ENCODE results near the gene NOS3. TPM values are rescaled to one million over a fixed set of nuclear protein-coding genes. Genes with fewer than 3 reads are reported as not detected.

The NOS3 gene
- total and polyA plus RNA-seq, 2 of the 13 experiments (the other 11 are each of a cell fraction or from before 2014, with no cell fraction given) = 3.7 to 7.5 TPM

- peak; percentile 67 for TF ChIP-seq ZBTB7B (CRISPR knock-in tag; IDR thresholded peaks at IDR 0.05)
- TF ChIP-seq POLR2AphosphoS5 (IDR thresholded peaks at IDR 0.05; ENCODE audit: low read depth, low read length) = no peak
- peak; percentile 69 for TF ChIP-seq KDM5B (CRISPR knock-in tag; IDR thresholded peaks at IDR 0.05; ENCODE audit: borderline replicate concordance)
- no peak for TF ChIP-seq HNRNPL (IDR thresholded peaks at IDR 0.05; ENCODE audit: low read depth, low read length)
- TF ChIP-seq, protein P1, sequence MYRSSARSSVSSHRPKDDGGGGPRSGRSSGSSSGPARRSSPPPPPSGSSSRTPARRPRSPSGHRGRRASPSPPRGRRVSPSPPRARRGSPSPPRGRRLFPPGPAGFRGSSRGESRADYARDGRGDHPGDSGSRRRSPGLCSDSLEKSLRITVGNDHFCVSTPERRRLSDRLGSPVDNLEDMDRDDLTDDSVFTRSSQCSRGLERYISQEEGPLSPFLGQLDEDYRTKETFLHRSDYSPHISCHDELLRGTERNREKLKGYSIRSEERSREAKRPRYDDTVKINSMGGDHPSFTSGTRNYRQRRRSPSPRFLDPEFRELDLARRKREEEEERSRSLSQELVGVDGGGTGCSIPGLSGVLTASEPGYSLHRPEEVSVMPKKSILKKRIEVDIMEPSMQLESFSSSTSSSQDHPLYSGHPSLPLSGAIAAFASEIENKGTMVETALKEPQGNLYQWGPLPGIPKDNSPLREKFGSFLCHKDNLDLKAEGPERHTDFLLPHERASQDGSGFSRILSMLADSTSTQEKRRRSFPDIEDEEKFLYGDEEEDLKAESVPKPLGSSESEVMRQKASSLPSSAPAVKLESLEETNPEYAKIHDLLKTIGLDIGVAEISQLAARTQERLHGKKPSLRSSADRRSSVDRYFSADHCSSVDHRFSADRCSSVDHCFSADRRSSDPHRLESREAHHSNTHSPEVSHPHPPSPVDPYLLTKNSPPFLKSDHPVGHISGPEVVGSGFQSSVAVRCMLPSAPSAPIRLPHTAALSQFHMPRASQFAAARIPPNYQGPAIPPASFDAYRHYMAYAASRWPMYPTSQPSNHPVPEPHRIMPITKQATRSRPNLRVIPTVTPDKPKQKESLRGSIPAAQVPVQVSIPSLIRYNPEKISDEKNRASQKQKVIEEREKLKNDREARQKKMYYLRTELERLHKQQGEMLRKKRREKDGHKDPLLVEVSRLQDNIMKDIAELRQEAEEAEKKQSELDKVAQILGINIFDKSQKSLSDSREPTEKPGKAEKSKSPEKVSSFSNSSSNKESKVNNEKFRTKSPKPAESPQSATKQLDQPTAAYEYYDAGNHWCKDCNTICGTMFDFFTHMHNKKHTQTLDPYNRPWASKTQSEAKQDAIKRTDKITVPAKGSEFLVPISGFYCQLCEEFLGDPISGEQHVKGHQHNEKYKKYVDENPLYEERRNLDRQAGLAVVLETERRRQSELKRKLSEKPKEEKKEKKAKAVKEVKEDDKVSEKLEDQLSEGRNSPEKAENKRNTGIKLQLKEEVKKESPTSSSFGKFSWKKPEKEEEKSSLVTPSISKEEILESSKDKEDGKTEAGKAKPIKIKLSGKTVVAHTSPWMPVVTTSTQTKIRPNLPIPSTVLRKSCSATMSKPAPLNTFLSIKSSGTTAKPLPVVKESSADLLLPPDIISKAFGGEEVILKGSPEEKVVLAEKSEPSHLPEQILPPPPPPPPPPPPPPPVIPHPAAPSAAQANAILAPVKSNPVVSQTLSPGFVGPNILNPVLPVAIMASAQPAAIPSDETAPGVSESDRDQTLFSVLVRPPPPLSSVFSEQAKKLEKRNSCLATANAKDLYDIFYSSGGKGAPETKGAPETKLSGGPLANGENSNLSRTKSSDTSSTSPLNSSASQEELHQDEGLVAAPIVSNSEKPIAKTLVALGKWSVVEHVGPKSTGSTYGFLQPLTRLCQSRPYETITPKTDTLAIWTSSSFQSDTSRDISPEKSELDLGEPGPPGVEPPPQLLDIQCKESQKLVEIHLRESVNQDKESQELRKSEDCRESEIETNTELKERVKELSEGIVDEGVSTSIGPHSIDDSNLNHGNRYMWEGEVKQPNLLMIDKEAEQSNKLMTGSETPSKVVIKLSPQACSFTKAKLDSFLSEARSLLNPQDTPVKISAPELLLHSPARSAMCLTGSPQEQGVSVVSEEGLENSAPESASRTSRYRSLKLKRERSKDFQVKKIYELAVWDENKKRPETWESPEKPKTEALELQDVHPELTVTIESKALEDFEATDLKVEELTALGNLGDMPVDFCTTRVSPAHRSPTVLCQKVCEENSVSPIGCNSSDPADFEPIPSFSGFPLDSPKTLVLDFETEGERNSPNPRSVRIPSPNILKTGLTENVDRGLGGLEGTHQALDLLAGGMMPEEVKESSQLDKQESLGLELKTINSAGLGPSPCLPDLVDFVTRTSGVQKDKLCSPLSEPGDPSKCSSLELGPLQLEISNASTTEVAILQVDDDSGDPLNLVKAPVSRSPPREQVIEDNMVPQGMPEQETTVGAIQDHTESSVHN (CRISPR knock-in tag; IDR thresholded peaks at IDR 0.05) = no peak
- peak; percentile 97 for TF ChIP-seq ZFX (CRISPR knock-in tag; IDR thresholded peaks at IDR 0.05; ENCODE audit: low read depth)
- TF ChIP-seq, protein P2, sequence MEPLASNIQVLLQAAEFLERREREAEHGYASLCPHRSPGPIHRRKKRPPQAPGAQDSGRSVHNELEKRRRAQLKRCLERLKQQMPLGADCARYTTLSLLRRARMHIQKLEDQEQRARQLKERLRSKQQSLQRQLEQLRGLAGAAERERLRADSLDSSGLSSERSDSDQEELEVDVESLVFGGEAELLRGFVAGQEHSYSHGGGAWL (CRISPR knock-in tag; IDR thresholded peaks at IDR 0.05) = no peak; the same call in 1 of the 2 replicates
- no peak for TF ChIP-seq ZFP41 (CRISPR knock-in tag; IDR thresholded peaks at IDR 0.05; ENCODE audit: borderline replicate concordance)
- no peak for TF ChIP-seq IKZF4 (CRISPR knock-in tag; IDR thresholded peaks at IDR 0.05; ENCODE audit: borderline replicate concordance, low read depth, not compliant biosample characterization)
- TF ChIP-seq ZNF569 (CRISPR knock-in tag; IDR thresholded peaks at IDR 0.05; ENCODE audit: borderline replicate concordance) = no peak
- no peak for TF ChIP-seq BHLHE40 (IDR thresholded peaks at IDR 0.05; ENCODE audit: low read length)
- no peak for TF ChIP-seq TRIM24 (CRISPR knock-in tag; IDR thresholded peaks at IDR 0.05)
- peak; percentile 77 for TF ChIP-seq HCFC1 (IDR thresholded peaks at IDR 0.05; ENCODE audit: low read depth, low read length)
- TF ChIP-seq ZSCAN21 (CRISPR knock-in tag; IDR thresholded peaks at IDR 0.05; ENCODE audit: borderline replicate concordance) = 0 out of 2 replicates have a peak, but pooled peaks have one; percentile 34
- TF ChIP-seq MXD4 (CRISPR knock-in tag; IDR thresholded peaks at IDR 0.05) = no peak
- no peak for TF ChIP-seq HNRNPK (IDR thresholded peaks at IDR 0.05; ENCODE audit: low read depth, low read length, poor library complexity, severe bottlenecking)
- TF ChIP-seq EHMT2 (IDR thresholded peaks at IDR 0.05; ENCODE audit: borderline replicate concordance, low read depth, low read length) = no peak
Observed at GRCh38 chr7:151028131-151028947, 37.5 kb downstream of the NOS3 start, which contains the start of gene ABCB8 (continued).
